GM19438 (cell line): ENCODE data around the gene SLC6A7.
"Not testable (repeated sequence)": the region's sequence is repeated elsewhere in the genome, so short reads cannot be mapped to it uniquely, and the experiment has no call there.

ENCODE experiments used
- ATAC-seq: cut with Tn5 transposase; IDR thresholded peaks from one replicate; pipeline ENCODE4 v1.9.1; 2021; ENCODE audit warnings: low read depth; ENCODE audit not compliant: unreplicated experiment

Gene SLC6A7

DNA sequence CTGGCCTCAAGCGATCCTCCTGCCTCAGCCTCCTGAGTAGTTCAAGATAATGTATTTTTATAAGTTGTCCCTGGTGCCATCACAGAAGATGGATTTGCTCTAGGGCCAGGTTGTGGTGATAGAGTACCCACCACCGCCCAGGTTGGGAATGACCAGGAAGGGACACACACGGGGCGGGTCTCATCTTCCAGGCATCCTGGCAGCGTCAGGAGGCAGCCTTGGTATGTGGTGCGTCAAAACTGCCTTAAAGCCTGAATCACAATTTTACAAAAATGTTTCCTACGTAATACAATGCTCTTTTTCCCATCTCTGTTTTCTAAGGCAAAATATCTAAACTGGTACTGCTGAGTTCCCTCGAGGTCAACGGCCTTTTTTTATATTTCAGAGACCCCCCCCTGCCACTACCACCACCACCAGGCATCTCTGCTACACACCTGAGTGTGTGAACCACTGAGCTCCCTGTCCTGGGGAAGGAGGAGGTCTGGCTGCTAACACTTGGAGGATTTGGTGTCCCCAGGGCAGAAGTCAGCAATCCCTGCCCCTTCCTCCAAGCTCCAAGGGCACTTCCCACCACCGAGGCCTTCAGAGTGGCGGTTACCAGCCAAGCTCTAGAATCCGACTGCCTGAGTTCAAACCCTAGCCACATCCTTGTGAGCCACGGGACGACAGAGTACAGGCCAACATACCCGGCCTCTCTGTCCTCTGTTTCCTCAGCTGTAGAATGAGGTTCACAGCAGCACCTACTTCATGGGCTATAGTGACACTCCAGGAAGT lies 47.3 kb downstream of the SLC6A7 start:
- no peak for ATAC-seq

DNA sequence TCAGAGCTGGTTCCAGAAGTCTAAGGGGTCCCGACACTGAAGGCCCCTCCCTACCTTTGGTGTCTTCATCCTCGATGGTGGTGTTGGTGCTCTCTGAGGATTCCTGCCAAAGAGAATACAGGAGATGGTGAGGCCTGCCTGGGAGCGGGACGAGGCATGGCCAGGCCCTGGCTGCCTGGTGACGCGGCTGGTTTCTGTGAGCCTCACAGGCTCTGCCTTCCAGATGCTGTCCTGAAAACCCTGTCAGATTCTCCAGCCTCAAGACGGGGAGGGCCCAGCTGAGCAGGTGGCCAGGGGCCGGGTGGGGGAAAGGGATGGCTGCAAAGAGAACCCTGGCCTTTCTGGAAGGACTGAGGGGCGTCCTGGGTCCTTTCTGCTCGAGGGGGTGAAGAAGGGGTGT lies 48.8 kb downstream of the SLC6A7 start:
- no peak for ATAC-seq

DNA sequence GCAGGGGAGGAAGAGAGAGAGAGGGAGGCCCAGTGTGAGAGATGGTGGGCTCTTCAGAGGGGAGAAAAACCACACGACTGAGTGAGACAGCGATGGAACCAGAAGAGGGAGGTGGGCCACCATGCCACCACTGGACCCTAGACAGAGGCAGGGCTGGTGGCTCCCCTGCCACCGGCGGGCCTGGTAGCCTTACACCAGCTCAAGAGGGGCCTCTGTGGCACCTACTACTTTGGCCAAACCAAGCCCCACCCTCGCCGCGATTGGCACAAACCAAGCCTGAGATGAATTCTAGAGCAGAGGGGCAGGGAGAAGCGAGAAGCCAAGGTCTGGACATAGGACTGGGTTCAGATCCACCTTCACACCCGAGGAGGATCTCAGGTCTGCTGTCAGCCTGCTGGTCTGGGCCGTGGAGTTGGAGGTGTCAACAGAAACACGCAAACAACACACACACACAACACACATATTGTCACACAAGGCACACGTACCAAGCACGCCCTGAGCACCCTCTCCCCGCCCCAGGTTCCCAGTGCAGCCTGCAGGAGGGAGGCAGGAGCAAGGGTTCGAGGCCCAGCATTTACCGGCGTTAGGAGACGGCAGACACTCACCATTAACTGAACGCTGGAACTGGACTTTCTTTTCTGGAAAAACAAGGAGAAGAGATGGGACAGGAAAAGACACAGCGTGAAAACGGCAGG lies 49.4 kb downstream of the SLC6A7 start:
- no peak for ATAC-seq

DNA sequence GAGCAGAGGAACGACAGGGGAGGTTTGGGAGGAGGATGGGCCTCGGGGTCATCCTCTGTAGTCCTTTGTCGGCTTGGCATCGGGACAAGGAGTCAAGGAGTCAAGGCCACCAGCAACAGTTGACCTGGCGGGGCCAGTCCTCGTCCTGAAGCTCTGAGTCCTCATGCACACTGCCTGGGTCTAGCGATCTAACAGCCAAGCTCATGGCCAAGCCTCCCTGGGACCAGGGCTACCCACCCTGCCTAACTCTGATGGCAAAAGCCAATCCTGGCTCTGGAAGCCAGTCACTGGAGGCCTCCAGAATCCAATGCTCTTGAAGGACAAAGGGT lies 49.9 kb downstream of the SLC6A7 start:
- ATAC-seq = no peak

DNA sequence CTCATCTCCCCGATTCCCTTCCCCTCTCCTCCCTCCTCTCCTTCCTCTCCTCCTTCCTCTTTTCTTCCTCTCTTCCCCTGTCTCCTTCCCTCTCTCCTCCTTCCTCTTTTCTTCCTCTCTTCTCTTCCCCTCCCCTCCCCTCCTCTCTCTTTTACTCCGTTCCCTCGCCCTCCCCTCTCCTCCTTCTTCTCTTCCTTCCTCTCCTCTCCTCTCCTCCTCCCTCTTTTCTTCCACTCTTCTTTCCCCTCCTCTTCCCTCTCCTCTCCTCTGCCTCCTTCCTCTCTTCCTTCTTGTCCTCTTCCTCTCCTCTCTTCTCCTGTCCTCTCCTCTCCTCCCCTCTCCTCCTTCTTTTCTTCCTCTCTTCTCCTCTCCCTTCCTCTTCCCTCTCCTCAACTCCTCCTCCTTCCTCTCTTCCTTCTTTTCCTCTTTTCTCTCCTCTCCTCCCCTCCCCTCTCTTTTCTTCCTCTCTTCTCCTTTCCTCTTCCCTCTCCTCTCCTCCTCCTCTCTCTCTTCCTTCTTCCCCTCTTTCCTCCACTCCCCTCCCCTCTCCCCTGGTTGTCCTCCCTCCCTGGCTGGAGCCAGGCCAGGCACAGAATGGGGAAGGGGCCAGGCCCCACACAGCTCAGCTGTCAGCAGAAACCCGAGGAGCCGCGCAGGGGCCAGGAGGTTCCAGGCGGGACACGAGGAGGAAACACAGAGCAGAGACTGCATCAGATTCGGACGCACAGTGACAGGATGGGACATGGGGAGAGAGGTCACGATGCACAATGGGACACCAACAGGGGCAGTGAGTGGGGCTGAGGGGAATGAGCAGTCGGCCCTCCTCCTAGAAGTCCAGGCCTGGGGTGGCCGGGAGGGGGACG lies 51.7 kb downstream of the SLC6A7 start:
- no peak for ATAC-seq

DNA sequence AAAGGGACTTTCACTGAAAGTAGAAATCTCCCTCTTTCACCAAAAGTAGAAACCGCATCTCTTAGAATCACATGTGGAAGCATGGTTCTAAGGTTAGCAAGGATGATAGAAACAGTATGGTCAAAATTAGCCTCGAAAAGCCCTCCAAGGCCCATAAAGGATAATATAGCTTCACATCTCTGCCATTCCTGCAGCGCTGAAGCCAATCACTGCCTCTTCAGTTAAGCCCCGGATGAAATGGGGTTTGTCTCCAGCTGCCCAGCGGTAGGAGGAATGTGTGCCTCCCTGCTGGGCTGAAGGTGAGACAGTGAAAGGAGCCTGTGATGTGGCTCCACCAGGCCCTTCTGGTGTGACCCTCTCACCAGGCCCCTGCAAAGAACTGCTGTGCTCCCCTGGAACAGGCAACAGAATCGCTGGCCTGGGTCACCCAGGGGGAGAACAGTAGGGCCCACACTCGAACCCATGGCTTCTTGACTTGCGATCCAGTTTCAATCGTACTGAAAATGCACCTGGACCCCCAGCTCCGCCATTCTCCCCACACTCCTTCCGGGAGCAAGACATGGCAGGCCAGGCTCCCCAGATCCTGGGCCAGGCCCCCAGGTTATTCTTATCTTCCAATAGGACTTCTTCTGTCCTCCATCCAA lies 52.5 kb downstream of the SLC6A7 start:
- ATAC-seq = no peak

DNA sequence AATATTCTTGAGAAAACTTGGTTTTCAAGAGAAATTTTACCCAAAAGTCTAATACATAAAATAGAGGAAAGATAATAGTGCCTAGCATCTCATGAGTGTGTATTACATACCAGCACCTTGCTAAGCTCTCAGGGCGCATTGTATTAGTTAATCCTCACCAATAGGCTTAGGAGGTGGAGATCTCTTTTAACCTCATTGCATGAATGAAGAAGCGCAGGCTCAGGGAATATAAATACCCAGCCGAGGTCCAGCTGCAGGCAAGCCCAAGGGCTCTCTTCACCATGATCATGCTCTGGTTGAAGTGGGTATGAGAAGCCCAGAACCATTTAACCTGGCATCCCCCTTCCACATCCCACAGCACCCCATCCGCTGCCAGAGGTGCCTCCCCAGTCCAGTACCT lies 53.7 kb downstream of the SLC6A7 start:
- no peak for ATAC-seq

DNA sequence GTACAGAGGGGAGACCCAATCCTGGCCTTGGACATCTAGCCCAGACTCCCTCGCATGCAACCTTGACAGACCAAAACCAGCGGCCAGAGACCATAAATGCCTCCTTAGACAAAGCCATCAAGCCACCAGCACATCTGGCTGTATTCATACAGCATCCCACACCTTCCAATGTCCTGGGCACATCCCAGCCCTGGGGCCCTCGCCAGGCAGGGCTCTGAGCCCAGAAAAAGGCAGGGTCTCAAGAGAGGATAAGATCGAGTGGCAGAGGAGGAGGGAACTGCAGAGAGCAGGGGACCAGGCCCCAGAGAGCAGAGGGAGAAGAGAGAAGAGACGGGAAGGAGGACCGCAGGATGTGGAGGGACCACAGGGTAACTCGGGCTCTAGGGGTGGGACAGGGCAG lies 54.3 kb downstream of the SLC6A7 start:
- ATAC-seq = no peak

DNA sequence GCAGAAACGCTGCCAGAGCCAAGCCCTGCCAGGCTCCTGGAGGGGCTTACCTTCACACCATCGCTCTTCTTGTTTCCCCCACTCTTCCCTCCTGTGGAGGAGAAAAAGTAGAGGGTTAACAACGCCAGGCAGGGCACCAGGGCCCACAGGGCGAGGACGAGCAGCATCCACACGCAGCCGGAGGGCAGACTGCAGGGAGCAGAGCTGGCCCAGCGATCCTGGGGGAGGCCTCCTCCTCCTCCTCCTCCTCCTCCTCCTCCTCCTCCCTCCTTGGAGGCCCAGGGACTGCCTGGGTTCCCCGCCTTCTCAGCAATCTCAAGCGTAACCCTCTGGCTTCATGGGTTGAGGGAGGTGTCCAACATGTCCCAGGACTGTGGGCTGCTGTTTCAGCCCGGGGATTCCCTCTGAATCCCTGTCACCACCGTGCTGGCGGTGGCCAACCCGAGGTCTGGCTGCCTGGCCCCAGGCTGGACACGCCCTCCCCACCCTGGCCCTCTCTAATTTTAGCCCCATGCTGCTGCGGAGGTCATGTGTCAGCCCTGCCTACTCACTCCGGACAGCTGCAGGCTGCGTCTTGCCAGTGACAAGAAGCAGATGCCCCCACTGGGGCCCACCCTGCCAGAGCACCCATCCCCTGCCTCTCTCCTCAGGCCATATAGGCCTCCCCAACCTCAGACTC lies 55.4 kb downstream of the SLC6A7 start:
- no peak for ATAC-seq

DNA sequence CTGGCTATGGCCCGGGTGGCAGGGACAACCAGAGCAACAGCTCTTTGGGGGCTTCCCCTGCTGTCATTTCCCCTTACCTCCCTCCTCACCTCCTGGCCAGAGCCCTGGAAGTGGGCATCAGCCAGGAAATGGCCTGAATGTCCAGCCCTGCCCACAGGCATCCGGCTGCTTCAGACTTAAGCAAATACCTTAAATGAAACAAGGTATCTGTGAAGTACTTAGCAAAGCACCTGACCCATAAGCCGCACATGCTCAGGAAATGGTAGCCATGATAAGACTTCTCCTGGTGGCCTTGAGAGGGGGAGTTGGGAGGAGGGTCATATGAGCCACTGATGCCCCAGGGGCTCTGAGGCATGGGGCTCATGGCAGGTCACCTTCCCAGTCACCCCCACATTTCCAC lies 55.9 kb downstream of the SLC6A7 start:
- no peak for ATAC-seq

DNA sequence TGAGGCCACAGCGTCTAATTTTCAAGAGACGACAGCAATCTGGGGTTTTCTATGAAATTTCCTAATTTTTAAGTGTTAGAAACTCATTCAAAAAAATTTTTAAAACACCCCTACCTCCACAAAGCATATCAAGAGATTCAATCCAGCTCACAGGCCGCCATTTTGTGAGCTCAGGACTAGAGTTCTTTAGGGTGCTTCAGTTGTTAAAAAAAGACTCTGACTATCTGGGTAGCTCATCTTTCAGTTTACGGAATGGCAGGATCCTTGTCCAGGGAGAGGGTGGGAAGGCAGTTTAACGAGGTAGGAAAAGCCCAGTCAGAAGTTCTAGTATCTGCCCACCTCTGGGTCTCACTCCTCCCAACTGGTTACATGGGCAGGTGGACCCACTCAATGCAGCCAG lies 56.6 kb downstream of the SLC6A7 start:
- no peak for ATAC-seq

DNA sequence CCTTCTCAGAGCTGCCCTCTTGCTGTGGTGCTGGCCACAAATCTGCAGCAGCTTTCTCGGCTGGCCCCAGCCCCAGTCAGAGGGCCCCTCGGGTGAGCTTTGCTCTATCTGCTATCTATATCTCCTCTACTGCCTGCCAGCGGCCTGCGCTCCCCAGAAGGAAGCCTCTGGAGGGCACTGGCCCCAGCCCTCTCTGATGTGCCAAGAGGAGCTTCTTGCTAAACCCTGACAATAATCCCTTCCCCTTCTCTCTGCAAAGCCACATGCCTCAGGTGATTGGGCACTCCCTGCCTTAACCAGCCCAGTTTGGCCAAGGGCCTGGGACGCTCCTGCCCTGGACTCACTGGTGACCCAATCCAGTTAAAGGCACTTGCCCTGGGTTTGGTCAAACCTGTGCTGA lies 57.0 kb downstream of the SLC6A7 start:
- no peak for ATAC-seq

DNA sequence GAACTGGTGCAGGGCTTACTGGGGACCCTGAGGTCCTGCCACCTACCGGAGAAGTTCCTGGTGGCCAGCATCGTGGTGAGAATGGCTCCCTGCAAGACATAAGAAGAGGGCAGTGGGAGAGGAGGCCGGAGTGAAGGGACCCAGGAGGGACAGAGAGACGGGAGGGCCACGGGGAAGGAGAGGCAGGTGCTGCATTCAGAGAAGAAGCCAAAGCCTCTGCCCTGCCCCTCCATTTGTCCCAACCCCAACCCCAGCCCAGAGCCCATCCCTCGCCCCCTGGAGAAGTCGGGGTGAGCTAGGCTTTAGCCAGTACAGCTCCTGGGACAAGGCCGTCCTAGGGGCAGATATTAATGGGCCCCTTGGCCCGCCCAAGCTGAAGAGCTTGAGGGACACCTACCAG lies 57.9 kb downstream of the SLC6A7 start:
- no peak for ATAC-seq

DNA sequence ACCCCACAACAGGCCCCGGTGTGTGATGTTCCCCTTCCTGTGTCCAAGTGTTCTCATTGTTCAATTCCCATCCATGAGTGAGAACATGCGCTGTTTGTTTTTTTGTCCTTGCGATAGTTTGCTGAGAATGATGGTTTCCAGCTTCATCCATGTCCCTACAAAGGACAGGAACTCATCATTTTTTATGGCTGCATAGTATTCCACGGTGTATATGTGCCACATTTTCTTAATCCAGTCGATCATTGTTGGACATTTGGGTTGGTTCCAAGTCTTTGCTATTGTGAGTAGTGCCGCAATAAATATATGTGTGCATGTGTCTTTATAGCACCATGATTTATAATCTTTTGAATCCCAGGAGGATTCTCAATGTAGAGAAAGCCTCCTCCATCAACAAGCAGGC lies 58.6 kb downstream of the SLC6A7 start:
- not testable (repeated sequence) for ATAC-seq

DNA sequence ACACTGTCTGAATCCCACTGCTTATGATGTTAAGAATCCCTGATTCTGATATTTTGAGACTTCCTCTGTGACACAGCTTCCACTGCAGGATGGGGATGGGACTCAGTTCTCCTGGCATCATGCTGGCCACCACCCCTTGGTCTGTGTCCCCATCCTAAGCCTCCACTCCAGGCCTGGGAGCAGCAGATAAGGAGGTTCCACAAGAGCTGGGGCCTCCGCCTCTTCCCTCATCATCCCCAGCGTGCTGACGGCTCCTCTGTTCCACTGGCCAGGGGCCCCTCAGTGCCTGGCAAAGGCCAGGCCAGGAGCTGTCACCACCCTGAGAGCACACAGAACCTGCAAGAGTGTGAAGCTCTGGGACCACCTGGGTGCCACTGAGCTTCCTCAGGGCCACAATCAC lies 59.1 kb downstream of the SLC6A7 start:
- no peak for ATAC-seq

DNA sequence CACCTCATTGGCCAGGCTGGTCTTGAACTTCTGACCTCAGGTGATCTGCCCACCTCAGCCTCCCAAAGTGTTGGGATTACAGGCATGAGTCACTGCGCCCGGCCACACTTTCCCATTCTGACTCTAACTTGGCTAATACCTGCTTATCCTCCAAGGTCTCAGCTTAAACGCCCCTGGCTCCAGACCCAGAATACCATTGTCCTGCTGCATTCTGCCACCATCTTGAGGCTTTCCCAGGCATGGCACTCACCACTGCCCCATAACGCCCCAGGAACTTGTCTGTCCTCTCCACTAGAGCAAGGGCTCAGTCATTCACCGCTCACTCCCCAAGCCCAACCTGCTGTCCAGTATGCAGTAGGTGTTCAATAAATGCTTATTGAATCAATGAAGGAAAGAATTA lies 59.9 kb downstream of the SLC6A7 start:
- ATAC-seq = no peak

DNA sequence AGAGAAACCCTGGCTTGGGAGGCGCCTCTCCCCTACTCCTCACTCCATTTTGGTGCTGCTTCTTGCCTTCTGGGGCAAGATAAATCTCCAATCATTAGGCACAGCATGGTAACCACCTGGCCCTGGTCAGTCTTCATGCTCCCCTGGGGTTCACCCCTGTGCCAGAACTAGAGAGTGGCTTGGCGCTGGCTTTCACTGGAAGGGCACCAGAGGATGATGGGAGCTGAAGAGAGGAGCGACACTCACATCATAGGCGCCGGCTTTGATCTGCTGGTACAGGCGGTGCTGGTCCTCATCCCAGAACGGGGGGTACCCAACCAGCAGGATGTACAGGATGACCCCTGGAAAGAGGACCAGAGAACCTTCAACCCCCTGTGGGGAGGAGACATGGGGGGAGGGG lies 61.6 kb downstream of the SLC6A7 start:
- no peak for ATAC-seq

DNA sequence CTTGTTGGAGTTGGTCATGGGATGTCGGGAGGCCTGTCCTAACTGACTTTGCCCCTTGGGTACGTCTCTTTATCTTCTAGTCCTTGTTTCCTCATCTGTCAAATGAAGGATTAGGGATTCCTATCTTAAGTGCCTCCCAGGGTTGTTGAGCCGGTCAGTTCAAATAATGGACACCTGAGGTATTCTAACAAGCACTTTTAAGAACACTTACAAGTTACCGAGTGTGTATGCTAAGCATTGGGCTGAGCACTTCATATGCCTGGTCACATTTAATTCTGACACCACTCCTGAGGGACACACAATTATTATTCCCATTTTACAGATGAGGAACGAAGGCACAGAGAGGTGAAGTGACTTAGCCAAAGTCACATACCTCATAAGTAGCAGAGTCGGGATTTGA lies 62.6 kb downstream of the SLC6A7 start:
- no peak for ATAC-seq

DNA sequence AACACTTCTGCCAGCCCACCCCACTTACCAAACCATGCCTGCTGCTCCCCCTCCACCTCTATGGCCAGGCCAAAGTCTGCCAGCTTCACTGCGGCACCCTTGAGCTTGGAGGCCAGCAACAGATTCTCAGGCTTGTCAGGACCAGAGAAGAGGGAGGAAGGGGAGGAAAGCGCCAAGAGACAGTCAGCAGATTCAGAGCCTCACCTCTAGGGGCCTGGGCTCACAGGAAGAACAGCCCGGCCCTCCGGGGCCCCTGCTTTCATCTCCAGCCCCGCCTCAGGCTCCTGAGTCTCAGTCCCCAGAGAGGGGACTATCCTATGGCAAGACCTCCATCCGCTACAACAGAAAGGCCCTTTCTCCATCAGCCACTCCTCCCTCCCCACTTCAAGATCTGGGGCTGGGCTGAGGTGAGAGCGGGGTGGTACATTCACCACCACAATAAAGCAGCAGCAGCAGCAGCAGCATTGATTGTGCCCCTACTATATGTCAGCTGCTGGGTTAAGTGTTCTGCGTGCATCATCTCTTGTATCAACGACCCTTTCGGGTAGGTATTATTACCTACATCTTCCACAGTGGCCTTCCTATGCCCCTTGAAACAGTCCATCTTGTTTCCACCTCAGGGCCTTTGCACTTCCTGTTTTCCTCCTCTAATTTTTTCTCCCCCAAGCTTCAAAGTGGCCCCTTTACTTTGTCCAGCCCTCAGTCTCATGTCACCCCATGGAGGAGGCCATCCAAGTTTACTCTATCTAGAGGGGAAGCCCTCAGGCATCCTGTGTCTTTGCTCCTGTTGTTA lies 63.8 kb downstream of the SLC6A7 start:
- no peak for ATAC-seq

DNA sequence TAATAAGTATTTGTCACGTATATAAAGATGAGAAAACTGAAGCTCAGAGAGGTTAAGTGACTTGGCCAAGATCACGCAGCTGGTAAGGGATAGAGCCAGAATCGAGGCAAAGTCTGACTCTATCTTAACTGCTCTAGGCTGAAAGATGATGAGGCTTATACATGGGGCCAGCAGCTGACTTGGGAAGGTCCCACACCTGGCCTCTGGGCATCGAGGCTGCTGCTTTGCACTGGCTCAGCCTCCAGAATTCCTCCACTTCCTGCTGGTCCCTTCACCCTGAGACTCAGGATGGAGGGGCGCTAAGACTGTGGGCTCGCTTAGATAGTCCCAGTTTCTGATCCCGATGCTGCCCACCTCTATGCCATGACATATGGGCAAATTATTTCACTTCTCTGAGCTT lies 64.5 kb downstream of the SLC6A7 start:
- no peak for ATAC-seq
